Neural progenitor cell (in vitro differentiated cells): ENCODE measurements around the gene ZFAND3.

Source experiments
- CTCF ChIP-seq: fragments of 200-600 bp; sonication (generic); IDR thresholded peaks from 2 replicates; pipeline ENCODE4 v1.5.1; 2017; ENCODE audit warnings: antibody characterized with exemption, mild to moderate bottlenecking
- EZH2 ChIP-seq: fragments of 200-600 bp; sonication (generic); IDR thresholded peaks from 2 replicates; pipeline ENCODE4 v1.6.1; 2017; ENCODE audit warnings: antibody characterized with exemption, mild to moderate bottlenecking, moderate library complexity

DNA sequence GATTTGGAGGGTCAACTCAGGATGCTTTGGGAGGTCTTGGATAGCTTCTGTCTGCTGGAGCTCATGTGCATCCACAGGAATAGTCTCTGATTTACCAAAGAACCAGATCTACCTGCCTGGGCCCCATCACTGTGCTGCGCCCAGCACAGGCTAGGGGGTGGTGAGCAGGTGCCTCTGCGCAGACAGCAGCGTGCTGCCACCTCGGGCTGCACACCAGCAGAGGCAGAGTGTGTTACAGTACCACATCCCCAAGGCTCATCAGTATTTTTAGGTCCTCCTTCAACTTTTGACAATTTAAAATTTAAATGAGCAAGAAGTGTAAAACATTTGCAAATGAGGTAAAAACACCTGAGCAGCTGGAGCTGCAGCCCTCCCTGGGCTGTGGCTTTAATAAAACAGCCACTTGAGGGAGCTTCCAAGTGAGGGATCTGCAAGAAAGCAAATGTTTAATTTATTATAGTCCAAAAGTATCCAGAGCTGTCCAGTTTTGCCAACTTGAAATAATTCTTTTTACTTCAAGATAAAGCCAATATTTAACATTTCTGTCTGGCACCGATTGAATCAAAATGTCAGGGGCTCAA lies 324.9 kb downstream of the ZFAND3 start:
- TF ChIP-seq CTCF (no peak), EZH2 (no peak)
